CD4-positive, alpha-beta T cell treated with Interferon alpha-2 for 1 hour (primary cell): ENCODE measurements around the gene PLD3.

Source experiments
- DNase-seq, 2 donors: peaks; one replicate each; pipeline ENCODE4 v3.0.0-alpha.2; 2020 to 2022

PLD3 gene

DNA sequence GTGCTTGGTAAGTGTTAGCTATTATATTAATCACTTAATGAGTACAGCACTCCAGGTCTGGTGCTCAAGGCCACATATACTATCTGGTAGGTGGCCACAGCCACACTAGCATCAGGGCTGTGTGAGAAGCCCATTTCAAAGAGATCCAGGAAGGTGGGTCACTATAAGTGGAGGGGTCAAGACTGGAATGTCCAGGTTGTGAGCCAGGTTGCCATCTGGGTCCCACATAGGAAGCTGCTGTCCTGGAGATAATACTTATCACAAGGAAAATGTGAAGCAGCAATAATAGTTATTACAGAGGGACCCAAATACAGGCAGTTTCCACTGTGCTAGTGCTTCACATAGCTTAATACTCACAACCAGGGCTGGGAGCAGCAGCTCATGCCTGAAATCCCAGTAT is 13.4 kb upstream of the PLD3 start:
- no peak for DNase-seq

DNA sequence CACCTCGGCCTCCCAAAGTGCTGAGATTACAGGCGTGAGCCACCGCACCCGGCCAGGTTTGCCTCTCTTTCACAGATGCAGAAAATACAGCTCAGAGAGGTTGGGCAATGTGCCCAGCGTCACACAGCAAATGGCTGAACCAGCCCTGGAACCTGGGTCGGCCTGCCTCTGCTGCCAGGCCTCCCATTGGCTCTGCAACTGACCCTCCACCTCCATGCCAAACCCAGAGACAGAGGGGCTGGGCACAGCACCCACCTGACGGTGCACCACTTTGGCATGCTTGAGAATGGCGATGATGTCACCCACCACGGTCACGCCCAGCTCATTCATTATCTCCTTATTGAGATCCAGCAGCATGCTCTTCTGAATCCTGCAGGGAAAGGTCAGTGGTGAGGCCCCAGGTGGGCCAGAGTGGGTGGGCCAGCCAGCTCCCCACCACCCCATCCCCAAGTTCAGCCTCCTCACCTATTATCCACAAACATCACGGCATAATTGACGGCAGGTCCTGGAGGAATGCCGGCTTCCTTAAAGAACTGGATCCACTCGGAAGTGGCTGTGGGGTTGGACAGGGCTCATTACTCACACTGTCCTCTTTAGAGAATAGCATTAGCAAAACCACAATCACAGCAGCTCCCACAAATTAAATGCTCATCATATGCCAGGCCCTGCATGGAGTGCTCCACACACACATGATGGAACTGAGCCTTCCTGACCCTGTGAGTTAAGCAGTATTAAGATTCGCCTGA is 12.5 kb upstream of the PLD3 start:
- no peak for DNase-seq

DNA sequence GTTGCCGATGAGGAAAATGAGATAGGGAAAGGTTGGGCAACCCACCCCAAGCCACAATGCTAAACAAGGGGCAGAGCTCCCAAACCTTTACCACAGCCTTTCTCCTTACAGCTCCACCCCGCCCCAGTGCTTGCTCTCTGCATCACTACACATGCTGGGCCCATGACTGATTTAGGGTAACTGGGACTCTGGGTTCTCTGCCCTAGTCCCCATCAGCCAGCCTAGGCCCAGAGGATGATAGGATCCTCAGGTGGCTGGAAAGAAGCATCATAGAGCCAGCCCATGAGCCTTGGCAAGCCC is 11.9 kb upstream of the PLD3 start:
- DNase-seq = no peak

DNA sequence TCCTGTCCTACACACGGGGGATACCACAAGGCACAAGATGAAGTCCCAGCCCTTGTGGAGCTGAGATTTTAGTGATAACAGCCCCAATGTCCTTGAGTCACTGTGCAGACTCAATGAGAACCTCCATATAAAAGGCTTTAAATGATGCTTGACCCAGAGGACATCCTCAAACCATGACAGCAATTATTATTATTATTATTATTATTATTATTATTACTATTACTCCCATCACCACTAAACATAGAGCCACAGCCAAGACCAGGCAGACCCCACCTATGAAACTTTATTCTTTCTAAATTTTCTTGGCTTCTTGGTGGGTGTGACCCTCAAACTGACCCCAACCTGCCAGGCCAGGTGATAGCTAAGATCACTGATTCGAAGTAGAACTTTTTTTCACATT is 11.4 kb upstream of the PLD3 start:
- no peak for DNase-seq

DNA sequence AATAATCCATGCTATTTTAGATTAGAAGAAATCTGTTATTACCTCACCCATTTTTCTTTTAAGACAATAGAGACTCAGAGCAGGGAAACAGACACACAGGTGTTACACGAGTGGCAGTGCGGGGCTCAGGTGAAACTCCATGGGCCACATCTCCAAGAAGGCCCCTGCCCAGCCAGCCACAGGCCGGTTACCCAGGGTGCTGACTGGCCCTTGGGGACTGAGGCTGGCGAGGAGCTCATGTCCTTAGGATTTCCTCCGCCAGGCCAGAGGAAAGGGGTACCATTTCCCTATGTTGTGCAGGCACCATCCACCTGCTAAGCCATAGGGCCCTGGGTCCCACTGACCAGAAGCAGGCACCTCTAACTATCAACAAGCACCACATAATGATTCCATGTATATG is 10.9 kb upstream of the PLD3 start:
- DNase-seq = no peak

DNA sequence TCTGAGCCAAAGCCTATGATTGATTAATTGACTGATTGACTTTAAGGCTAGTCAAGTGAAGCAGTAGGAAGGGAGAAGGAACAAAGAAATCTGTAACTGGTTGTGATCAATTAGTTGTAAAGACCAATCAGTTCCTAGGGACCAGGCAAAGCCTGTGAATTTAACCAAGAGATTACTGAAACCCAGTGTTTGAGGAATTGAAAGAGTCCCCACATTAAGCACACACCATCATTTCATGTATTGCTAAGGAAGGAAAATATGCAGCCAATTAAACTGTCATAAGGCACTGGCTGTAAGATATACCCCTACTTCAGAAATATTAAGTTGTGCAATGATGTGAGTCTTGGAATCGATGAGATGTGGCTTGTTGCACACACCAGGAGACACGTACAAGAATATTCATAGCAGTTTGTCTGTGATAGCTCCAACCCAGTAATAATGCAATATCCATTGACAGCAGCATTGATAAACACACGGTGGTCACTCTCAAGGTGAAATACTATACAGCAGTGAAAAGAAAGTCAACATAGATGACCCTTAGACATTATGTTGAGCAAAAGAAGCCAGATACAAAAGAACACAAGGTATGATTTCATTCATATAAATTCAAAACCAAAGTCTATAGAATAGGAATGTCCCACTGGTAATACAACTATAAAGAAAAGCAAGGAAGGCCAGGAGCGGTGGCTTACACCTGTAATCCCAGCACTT is 9.3 kb upstream of the PLD3 start:
- no peak for DNase-seq

DNA sequence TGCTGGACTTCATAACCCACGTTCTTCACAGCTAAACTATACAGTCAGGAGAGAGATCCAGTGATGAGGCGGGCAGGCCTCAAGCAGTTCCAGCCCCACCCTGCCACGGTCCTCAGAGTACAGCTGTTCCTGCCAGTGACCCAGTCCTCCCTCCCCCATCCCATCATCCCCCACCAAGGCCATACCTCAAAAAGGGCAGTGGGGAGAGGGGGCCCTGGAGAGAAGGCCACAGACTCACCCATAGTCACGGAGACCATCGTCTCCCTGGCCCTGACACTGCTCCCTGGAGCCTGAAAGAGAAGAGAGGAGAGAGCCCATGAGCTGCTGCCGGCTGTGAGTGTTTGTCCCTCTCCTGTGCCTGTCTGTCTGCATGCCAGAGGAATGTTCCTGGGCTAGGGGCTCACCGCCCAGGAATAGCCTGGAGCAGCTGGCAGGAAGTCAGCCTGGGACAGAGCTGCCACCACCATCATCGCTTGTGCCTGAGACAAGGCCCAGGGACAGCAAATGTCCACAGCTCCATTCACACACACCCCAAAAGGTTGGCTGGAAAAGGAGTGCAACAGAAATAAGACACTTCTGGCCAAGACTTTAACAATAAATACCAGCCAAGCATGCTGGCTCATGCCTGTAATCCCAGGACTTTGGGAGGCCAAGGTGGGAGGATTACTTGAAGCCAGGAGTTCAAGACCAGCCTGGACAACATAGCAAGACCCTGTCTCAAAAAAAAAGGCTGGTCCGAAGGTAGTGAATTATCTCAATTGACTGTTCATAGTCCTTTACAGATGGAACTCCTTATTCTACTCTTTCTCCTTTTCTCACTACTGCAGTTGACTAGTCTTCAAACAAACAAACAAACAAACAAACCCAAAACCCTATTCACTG is 6.7 kb upstream of the PLD3 start:
- DNase-seq = no peak

DNA sequence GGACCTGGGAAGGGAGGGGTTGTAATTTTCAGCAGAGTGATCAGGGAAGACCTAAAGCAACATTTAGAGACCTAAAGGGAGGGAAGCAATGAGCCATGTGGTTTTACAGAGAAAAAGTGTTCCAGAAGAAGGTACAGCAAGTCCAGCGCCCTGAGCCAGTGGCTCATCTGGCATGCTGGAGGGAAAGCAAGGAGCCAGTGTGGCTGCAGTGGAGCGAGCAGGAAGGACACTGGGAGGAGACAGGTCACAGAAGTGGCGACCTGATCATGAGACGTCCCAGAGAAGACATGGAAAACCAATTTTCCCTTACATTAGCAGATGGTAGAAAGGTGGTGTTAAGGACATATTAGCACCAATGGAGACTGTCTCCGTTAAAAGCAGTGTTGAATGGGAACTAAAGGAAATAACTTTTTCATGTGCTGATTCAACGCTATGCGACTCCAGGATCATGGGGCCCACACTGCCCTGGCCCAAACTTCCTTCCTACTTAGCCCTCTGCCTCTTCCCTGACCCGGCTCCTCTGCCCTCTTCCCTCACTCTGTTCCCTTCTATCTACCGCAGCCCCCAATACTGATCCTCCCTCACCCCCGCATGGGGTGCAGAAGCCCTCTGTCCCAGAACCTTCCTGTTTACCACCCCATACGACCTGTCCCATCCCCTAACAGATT is 5.7 kb upstream of the PLD3 start:
- no peak for DNase-seq

DNA sequence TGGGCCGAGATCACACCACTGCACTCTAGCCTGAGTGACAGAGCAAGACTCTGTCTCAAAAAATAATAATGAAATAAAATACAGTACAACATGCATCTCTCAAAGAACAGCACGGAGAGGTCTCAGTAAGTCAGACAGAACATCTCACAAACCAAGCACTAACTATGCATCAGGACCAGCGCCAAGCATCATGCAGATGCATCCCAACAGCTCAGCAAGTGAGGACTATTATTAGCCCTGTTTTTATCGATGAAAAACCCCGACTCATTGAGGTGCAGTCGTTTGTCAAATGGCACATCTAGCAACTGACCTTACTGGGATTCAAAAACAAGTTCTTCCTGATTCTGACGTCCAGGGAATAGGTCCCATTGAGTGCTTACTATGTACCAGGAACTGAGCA is 4.1 kb upstream of the PLD3 start:
- no peak for DNase-seq

DNA sequence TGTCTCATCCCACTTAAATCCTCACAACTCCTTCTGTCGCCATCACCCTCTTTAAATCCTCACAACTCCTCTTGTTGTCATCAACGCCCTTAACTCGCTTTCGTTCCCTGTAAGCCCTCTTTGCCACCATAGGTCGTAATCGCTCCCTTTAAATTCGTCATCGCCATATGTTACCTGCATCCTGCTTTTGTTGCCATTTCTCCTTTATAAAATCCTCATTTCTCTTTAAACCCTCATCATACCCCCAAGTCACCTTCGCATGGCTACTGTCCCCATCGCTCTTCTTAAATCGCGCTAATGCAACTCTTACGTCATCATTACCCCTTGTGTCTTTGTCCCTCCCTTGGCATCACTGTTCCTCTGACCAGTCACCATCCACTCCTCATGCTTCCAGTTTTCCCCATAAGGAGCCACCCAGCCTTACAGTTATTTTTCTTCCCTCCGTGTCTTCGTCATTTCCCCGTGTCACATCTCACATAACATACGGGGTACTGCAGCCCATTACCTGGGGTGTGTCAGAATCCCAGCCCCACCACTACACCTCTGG is 539 bp downstream of the PLD3 start:
- peak; percentile 7 to 16 for DNase-seq

DNA sequence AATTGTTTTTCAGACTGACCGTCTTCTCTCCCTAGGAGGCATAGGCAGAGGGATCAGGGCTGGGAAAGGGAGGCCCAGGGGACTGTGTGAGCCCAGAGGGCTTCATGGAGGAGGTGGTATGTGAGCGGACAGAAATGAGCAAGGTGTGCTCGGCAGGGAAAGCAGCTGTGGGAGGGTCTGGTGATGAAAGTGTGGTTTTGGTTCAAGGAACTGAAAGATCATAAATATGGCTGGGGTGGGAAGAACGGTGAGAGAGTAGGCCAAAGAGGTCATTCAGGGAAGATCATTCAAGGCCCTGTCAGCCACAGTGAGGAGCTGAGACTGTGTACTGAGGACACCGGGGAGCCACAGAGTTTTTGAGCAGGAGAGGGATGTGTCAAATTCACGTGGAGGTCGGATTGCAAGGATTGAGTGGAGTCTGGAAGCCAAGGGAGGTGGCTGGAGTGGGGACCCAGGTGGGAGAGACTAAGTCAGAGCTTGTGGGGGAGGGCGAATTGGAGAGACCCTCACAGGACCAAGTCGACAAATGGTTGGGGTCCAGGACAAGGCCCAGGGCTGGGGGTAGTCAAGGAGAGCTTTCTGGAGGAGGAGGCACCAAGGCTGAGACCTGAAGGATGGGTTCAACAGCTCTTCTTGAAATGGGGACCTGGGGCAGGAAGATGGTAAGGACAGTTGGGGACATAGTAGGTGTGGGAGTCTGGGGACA is 7.6 kb downstream of the PLD3 start:
- DNase-seq = no peak

DNA sequence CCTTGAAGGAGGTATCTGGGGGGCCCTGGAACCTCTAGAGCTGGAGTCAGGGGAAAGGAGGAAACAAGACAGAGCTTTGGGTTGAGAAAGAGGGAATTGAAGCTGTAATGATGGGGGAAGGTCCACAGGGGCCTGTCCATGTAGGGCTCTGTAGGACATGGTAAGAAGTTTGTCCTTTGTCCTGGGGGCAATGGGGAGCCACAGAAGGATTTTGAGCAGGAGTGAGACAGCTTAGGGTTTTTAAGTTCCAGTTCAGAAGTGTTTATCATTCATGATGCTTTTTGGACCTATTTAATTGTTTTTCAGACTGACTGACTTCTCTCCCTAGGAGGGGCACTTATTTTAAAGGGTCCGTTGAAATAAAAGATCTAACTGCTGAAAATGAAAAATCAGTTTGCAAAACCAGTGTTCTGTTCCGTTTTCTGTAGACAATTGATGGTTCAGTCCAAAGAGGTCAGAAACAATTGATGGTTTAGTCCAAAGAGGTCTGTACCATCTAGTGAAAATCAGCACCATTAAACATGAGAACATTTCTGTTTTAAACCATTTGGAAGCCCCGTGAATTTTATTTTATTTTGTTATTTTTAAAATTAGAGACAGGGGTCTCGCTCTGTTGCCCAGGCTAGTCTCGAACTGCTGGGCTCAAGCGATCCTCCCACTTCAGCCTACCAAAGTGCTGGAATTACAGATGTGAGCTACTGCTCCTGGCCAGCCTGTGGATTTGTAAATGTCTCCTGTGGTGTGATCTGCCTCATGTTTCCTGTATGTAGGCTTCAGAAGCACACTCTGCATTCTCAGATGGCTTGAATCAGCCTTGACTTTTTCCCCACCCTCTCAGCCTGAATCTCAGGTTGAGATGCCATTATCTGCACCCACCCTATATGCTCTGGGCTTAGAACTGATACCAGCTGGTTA is 8.4 kb downstream of the PLD3 start:
- DNase-seq = no peak

DNA sequence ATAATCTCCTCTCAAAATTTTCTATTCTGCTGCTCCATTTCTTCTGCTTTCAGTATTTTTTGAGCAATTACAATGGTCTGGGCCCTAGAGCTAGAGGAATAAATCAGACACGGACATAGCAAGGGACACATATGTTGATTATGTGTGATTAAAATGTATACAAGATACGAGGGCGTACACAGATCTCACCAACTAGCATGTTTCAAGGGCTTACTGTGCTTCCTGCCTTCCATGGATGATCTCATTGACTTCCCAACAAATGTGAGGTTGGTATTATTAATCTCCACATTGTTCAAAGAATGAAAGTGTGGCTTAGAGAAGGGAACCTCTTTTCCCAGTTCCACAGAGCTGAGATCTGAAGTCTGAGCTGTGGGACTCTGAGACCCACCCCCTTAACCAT is 9.1 kb downstream of the PLD3 start:
- DNase-seq = no peak

DNA sequence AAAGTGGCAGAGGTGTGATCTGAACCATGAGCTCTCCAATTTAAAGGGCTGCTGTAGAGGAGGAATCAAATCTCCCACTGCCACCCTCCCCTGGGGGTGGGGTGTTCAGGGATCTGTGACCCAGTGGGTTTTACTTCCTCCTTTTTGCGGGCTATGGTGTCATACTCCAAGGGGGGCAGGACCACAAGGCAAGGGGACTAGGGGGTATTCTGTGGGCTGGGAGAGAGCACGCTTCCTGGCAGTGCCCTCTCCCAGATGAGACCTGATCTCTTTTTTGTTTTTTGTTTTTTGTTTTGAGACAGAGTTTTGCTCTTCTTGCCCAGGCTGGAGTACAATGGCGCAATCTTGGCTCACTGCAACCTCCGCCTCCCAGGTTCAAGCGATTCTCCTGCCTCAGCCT is 10.3 kb downstream of the PLD3 start:
- DNase-seq = peak; percentile 11 to 57

DNA sequence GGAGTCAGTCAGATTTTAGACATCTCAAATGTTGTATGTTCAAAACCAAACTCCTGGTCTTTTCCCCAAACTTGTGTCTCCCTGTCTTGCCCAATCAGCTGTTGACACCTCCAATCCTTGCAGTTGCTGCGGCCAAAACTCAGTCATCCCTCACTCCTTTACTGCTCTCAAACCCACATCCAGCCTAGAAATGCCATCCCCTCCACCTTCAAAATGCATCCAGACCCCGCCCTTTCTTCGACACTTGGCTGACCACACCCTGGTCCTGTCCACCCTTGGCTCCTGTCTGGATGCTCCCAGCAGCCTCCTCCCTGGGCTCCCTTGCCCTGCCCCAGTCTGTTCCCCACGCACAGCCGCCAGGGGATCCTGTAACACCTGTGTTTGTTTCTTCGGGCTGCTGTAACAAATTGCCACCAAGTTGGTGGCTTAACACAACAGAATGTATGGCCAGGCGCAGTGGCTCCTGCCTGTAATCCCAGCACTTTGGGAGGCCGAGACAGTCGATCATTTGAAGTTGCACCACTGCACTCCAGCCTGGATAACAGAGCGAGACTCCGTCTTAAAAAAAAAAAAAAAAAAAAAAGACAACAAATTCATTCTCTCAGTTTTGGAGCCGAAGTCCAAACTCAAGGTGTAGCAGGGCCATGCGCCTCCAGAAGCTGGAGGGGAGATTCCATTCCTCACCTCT is 11.7 kb downstream of the PLD3 start:
- no peak for DNase-seq

DNA sequence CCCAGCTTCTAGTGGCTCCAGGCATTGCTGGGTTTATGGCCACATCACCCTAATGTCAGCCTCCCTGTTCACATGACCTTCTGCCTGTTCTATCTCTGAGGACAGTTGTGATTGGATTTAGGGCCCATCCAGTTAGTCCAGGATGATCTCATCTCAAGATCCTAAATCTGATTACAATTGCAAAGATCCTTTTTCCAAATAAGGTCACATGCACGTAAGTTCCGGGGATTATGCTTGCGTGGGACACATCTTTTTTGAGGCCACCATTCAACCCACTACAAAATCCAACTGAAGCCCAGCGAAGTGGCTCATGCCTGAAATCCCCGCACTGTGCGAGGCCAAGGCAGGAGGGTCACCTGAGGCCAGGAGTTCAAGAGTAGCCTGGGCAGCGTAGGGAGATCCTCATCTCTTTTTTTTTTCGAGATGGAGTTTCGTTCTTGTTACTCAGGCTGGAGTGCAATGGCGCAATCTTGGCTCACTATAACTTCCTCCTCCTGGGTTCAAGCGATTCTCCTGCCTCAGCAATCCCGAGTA is 12.3 kb downstream of the PLD3 start:
- DNase-seq = peak in 1 of 2 donors; percentile 15

DNA sequence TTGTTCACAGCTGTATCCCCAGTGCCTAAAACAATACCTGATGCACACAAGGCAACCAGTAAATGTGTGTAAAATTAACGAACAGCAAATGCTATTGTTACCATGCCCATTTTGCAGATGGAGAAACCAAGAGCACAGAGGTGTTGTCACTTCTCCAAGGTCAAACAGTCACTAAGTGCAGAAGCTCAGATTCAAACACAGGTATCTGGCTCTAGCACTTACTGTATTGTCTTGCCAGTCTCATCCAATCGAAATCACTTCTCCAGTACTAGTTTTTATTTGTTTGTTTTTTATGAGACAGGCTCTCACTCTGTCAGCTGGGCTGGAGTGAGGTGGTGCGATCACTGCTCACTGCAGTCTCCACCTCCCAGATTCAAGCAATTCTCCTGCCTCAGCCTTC is 13.7 kb downstream of the PLD3 start:
- DNase-seq = no peak

DNA sequence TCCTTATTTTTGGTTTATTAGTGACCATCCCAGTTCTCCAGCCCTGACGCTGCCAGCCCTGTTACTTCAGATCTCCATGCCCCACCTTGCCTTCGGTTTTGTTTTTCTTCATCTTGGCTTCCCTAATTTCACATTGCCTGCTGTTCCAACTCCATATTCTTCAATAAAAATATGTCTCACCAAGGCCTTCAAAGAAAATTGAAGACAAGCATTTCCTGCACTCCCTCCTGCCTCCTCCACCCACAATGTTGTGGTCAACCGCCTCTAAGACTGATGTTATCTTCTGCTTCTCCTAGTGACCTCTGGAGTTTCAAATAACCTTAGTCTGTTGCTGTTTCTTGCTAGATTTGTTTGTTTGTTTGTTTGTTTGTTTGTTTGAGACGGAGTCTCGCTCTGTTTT is 14.6 kb downstream of the PLD3 start:
- peak in 1 of 2 donors; percentile 9 for DNase-seq

DNA sequence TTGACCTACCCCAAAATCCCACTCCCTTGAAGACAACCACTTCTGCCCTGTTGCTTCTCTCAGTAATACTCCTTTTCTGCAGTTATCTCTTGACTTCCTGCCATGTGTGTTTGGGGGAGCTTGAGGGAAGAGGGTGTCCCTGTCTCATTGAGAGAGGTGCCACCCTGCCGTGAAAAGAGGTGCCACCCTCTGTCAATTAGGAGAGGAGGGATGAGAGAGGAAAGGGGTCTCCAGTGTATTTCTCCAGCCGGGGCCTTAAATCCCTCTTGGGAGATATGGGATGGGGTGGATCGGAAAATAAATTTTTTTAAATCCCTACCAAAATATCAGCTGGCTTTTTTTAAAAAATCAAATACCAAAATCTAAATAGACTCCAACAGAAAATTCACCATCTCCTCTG is 16.5 kb downstream of the PLD3 start:
- DNase-seq = no peak
